Measurements from ENCODE around the gene KLHL42.

- TF ChIP-seq CTCF (IDR thresholded peaks at IDR 0.05) = no peak
- TF ChIP-seq POLR2AphosphoS5 (IDR thresholded peaks at IDR 0.05) = no peak
Measured at GRCh38 chr12:27785882-27786570, 6.0 kb downstream of the KLHL42 start.
